HG03097 (cell line): ENCODE measurements around the gene SUSD6.
A peak's percentile ranks its signal among the peaks of the same experiment; 100 is the strongest.

Source experiments
- ATAC-seq: cut with Tn5 transposase; IDR thresholded peaks from one replicate; pipeline ENCODE4 v1.9.1; 2021; ENCODE audit not compliant: unreplicated experiment, low FRiP score

The SUSD6 gene, protein sequence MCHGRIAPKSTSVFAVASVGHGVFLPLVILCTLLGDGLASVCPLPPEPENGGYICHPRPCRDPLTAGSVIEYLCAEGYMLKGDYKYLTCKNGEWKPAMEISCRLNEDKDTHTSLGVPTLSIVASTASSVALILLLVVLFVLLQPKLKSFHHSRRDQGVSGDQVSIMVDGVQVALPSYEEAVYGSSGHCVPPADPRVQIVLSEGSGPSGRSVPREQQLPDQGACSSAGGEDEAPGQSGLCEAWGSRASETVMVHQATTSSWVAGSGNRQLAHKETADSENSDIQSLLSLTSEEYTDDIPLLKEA

DNA sequence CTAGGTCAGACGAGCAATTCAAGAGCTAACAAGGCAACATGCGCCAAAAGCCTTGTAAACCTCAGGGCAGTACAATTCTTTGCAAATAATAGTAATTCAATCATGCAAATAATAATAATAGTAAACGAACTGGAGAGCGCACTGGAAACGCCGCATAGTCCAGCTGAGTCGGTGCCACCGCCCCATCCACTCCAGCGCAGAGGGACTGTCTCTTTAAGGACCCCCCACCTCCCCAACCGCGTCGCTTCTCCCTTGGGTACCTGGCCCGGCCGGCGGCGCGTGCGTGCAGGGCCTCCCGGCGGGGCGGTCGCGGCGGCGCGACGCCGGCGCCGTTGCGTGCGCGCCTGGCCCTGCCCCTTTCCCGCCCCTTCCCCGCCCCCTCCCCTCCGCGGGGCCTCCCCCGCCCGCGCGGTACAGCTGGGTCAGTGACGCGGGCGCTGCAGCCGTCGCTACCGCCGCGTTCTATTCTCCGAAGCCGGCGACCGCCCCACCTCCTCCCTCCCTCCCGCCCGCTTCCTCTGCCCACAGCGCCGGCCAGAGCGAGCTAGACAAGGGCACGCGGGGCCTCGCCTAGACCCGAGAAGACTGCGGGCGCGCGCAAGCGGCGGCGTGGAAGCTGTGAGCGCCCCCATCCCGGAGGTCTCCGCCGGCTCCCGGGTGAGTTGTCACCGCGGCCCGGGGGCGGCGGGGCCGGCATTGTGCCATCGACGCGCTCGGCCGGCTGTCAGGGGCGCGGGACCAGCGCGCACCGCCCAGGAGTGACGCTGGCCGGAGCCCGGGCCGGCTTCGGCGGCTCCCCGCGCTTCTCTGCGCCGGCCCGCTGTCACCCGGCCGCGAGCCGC lies at the start of gene SUSD6:
TSS of gene SUSD6 (plus strand) at position 425 of the 842 bp plus-strand sequence. CDS start 46,997 bp downstream, outside the sequence.
- ATAC-seq = peak; percentile 49

DNA sequence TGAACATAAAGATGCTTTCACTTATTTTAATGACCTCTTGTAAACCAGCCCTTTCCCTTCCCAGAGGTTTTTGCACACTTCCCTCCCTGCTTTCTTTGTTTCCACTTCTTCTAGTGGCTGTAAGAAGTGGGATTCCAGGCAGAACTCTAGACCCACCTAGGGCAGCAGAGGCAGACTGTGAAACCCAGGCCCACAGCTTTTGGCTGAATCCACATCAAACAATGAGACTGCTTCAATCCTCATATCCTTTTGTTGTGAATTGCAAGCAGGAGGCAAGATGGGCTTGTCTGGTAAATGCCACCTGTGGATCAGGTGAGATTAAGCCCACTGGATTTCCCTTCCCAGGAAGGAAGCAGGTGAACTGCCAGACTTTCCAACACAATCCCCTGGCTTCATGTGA lies 49.5 kb upstream of the SUSD6 start:
- no peak for ATAC-seq

DNA sequence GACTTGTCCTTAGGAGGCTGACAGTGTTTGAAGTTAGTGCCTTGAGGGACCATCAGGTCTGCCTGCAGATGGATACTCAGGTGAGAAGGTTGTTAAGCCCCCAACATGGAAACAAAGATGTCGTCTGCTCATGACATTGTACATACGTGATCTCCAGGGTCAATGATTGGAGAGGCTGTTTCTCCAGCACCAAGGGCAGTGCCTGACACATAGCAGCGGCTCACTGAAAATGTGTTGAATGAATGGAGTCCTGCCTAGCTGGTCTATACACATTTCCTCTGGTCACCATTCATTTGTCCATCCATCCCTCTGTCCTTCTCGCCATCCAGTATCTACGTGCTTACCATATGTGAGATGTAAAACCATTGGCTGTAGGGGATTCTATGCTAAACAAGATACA lies 43.8 kb upstream of the SUSD6 start:
- ATAC-seq = no peak

DNA sequence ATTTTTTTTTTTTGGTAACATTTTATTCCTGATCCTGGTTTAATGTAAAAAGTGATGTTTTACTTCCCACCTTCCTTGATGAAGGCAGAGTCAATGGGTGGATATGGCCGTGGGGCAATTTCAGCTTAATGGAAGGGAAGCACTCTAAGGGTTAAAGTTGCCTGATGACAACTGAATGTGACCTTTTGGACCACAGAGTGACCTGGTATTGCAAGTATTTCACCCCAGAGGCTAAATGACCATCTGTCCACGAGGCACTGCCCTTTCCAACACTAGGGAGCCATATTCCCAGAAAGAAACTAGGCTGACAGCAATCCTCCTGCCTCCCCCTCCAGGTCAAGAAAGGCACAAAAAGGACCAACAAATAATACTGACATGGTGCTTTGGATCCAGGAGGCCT lies 41.5 kb upstream of the SUSD6 start:
- no peak for ATAC-seq

DNA sequence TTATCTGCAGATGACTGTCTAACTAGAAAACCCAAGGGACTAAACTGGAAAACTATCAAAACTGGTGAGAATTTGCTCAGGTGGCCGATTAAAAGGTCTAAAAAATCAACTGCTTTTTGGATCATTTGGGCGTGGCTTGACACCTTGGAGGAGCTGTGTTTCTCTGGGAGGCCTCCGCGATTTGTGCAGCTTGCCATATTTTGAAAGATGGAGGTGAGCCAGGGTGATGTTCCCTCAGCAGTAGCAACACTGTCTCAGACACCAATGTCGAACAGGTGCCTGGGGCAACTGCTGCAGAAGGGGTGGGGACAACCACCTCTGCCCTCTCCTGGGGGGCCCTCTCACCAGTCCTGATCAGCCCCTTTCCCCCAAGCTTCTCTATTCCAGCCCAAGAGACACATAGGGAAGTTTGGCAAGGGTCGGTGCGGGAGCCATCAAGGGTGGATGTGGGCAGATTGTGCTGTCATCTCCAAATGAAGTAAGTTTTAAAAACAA lies 40.5 kb upstream of the SUSD6 start:
- ATAC-seq = no peak

DNA sequence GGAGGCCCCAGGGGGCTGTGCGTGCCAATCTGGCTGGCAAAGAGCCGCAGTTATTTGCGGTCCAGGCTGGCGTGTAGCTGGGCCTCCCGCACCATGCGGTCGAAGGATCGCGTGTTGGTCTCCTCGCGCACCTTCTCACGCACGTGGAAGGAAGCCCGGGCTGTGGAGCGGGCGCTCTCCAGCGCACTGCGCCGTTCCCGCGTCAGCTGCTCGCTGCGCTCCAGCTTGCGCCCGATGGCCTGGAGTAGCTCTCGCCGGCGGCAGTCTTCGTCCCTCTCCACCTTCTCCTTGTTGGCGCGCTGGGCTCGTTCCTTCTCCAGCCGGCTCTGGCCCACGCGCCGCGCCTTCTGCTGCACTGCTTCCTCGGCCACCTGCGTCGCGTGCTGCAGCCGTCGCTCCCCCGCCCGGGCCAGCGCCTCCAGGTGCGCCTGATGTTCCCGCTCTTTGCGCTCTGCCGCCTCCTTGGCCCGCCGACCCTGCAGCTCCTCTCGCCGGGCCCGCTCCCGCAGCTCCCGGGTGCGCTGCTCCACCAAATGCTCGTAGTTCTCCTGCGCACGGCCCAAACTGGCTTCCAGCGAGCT lies 39.9 kb upstream of the SUSD6 start:
- no peak for ATAC-seq

DNA sequence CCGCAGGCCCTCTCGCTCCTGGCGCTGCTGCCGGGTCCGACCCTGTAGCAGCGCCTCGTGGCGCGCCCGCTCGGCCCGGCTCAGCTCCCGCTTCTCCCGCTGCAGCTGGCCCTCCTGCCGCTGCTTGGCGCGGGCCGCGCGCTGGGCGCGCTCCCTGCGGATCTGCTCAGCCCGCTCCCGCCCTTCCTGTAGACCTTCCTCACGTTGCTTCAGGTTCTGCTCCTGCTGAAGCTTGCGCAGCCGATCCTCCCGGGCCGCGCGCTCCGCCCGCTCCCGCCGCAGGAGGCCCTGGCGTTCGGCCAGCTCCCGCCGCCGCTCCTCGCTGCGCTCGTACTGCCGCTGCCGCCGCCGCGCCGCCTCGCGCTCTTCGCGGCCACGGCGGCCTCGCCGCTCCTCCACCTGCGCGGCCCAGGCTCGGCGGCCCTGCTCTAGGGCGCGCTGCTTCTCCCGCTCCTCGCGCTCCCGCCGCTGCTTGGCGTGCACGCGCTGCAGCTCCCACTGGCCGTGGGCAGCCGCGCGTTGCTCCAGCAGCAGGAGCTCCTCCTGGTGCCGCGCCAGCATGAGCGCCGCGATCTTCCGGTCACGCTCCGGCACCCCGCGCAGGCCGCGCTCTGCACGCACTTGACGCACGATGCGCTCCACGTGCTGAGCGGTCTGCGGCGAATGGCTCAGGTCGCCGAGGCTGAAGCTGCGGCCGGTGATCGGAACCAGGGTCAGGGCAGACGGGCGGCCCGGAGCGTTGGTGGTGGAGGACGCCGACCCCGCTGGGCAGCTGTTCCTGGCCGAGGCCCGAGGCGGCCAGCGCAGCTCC lies 39.2 kb upstream of the SUSD6 start:
- ATAC-seq = no peak

DNA sequence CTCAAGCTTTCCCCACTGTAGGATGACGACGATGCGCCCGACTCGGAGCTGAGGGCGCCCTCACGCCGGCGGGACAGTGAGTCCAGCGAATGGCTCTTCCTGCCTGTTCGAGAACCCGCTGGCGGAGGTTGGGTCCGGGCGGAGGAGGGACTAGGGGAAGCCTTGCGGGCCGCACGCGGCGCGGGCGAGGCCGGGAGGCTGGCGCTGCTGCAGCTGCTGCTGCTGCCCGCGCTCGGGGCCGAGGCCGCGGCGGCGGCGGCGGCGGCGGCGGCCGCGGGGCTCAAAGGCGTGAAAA lies 38.6 kb upstream of the SUSD6 start:
- no peak for ATAC-seq

DNA sequence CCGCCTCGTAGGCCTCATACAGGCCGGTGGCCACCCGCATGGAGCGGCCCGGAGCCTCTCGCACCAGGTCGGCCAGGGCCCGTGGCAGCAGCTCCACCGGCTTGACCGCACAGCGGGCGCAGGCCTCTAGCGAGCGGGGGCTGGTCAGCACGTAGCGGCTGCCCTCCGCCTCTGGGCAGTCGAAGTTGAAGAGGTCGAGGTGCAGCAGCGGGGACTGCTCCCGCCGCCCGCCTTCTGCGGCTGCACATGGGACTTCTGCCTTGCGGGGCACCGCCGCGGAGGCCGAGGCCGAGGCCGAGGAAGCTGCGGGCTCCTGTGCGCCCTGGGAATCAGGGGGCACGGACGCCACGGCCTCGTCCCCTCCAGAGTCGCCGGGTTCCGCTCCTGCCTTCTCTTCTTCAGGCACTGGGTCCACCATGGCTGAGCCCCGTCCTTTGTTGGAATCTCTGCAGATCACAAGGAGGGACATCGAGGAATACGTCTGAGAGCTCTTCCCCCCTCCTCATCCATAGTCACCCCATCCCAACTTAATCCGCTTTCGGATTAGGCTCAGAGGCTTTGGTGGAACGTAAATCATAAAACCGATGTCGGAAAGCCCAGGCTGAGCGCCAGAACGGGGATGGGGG lies 38.1 kb upstream of the SUSD6 start:
- no peak for ATAC-seq

DNA sequence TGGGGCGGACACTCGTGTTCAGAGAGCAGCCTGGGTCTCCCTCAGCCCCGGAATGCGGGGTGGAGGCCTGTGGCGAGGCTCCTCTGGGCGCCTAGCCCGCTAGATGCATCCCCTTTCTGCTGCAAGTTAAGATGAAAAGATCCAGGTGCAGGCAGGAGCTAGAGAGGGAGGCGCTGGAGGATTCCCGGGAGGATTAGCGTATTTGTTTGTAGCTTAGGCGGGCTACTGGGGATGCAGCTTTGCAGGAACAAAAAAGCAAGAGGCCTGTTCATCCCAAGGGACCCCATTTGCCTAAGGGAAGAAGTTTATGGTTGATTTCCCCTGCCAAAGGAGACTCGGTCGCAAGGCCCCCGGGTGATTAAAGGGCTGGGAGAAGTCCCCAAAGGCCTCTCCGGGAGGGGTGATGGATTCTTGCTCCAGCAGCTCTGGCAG lies 37.5 kb upstream of the SUSD6 start:
- ATAC-seq = no peak

DNA sequence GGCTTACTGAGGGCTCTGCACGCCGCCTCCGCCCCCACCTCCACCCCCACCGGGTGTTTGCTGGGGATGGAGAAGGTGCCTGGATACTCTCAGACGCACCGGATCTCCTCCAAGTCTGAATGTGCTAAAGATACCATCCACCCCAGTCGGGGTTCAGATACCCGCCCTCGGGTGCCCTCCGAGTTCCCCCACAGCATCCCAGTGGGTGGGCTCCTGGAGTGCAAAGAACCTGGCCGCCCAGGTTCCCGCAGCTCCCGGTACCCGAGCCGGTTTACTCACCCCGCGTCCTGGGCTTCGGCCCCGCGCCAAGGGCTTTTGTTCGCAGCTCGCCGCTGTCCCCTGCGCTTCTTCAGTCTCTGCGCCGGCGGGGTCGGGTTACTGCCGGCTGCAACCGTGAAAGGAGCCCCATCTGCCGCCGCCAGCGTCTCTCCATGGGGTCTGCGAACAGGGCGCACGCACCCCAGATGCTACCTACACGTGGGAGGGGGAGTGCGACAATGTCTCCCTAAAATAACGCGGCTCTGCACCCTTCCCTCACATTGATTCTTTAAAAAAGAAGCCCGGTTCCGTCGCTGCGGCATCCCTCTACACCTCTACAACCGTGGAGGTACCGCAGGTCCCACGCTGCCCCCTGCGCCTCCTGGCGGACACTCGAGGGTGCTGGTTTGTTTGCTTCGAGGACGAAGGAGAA lies 37.0 kb upstream of the SUSD6 start, which contains the start of gene CCDC177:
TSS of gene CCDC177 (minus strand) at position 609 of the 691 bp plus-strand sequence. CDS start 1,249 bp downstream, outside the sequence.
- no peak for ATAC-seq

DNA sequence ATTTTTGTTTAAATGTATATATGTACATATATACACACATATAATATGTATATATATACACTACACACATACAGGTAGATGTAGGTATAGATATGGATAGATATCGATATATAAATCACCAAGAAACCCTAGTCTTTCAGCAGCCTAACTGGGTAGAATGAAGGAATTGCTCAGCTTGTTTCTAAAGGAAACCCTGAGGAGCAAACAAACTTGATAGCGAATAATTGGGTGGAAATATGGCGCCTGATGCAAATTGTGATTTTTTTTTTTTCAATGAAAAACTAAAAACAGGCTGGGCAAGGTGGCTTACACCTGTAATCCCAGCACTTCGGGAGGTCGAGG lies 36.5 kb upstream of the SUSD6 start:
- no peak for ATAC-seq

DNA sequence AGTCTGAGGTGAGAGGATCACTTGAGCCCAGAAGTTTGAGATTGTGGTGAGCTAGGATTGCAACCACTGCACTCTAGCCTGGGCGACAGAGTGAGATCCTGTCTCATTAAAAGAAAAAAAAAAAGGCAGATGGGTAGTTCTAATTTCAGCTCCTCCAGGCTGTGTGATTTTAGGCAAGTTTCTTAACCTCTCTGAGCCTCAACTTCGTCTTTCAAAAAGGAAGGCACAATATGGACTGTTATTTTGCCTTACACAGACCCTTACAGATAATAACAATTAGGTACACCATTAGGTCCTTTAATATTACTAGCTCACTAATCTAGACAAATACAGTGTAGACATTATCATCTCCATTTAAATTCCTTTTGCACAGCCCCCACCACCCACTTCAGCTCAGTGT lies 31.9 kb upstream of the SUSD6 start:
- ATAC-seq = no peak

DNA sequence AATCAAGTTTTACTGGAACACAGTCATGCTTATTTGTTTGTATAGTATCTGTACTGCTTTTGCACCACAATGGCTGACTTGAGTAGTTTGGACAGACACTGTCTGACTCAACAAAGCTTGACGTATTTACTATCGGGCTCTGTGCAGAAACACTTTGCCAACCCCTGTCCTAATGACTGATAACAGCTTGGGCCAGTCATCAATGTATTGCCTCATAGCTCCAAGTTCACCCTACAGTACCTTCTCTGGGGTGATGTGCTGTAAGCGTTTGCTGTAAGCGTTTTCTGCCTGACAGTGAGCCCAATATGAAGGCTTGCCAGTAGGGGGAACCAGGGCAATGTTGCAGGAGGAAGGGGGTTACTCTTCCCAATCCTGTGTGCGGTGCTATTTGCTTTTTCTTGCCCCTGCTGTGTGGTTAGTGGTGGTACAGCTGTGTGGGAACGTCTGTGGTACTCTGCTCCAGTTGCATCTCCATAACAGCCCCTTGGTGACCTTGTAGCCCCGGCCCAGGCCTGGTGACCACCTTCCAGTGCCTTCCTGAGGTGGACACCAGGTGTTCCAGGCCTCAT lies 31.3 kb upstream of the SUSD6 start:
- no peak for ATAC-seq

DNA sequence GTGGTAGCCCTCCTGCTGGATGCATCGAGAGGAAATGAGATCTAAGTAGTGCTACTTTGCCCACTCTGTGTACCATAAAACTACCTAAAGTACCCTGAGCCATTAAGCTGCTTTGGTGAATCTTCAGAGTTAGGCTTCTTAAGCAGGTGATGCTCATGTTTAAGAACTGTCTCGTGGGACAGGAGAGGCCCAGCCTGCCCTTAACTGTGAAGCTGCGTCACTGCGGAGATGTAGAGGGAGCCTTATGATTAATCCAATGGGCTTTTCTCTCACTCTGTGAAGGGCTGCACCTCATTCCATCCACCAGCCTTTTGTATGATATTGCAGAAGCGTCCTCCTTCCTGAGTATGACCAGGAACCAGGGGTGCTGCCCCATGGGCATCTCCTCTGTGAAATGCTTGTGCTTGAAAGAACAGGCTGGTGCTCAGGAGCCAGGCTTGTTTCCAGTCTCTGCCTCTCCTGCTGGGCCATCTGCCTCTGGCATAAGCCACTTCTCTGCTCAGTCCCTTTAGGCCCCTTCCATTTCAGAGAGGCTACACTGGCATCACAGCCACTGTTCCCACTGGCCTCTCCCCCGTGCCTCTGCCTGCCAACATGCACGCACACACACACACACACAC lies 30.0 kb upstream of the SUSD6 start:
- ATAC-seq = no peak

DNA sequence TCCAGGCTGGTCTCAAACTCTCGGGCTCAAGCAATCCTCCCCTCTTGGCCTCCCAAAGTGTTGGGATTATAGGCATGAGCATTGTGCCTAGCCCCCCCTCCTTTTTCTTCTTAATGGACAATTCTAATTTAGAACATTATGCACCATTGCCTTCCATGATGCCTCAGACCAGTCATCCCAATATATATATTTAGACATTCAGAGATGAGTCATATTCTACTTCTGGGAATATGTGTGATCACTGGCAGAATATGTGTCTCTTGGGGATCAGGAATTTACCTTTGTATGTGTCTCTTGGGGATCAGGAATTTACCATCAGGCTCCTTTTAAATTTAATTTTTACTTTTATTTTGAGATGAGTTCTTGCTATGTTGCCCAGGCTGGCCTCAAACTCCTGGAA lies 29.2 kb upstream of the SUSD6 start:
- no peak for ATAC-seq

DNA sequence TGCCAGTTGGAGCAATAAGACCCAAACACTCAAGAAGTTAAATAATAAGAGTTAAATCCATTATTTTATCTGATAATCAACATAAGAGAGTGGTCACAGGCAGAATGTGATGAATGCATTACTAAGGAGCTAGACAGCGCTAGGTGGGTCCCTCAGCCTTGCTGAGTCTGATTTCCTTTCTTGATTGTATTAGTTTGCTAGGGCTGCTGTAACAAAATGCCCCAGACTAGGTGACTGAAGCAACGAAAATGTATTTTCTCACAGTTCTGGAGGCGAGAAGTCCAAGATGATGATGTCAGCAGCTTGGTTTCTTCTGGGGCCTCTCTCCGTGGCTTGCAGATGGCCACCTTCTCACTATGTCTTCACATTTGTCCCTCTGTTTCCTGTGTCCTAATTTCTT lies 28.6 kb upstream of the SUSD6 start:
- ATAC-seq = no peak

DNA sequence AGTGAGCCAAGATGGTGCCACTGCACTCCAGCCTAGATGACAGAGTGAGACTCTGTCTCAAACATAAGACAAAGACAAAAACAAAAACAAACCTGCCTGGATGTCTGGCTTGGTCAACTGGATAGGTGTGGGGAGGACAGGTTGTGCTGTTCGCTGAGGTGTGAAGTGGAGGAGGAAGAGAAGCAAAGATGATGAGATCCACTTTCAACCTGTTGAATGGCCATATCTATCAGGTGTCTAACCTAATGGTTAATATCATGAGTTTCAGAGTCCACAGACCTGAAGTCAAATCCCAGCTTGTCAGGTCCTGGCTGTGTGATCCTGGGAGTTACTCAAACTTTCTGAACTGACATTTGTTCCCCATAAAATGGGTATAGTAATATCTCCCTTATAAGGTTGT lies 27.0 kb upstream of the SUSD6 start:
- ATAC-seq = no peak

DNA sequence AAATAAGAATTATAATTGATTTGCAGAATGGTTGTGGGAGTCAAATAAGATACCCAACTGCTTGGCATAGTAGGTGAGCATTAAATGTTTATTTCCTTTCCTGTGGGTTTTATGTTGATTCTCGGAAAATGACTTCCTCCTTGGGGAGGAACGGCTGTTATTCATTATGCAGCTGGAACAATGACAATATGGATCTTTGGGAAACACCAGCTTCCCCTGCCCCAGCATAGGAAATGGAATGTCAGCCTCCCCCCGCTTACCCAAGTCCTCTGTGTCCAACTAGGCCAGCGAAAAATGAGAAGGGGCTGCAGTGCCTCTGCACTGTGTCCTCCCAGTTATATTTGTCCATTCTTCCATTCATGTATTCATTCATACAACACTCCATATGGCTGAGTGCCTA lies 25.0 kb upstream of the SUSD6 start:
- ATAC-seq = no peak
